Sigmoid colon (tissue), 4 donors: ENCODE results near the gene CSNK2A1.
"Not testable (repeated sequence)": the region's sequence is repeated elsewhere in the genome, so short reads cannot be mapped to it uniquely, and the experiment has no call there.

Experiments
- CTCF ChIP-seq, 4 experiments: fragments of 450-650 bp in 3 of 4; fragments of 200-600 bp in 1 of 4; IDR thresholded peaks; one replicate each; pipeline ENCODE4 v1.5.1; 2016 to 2019; ENCODE audit warnings: antibody characterized with exemption in 4 of 4, mild to moderate bottlenecking in 3 of 4, moderate library complexity in 2 of 4
- EP300 ChIP-seq, 4 donors: sonication (generic); formaldehyde crosslinking; IDR thresholded peaks; one replicate each; pipeline ENCODE4 v1.6.1; 2017; ENCODE audit warnings: antibody characterized with exemption in 4 of 4
- POLR2A ChIP-seq, 2 donors: fragments of 450-650 bp; IDR thresholded peaks; one replicate each; pipeline ENCODE4 v1.6.1; 2016; ENCODE audit warnings: antibody characterized with exemption in 2 of 2, mild to moderate bottlenecking in 2 of 2, moderate library complexity in 2 of 2
- POLR2AphosphoS5 ChIP-seq, 4 donors: sonication (generic); formaldehyde crosslinking; IDR thresholded peaks; one replicate each; pipeline ENCODE4 v1.6.1; 2017; ENCODE audit warnings: antibody characterized with exemption in 4 of 4

GRCh38 chr20:510328-511057 lies 33.1 kb downstream of the CSNK2A1 start:
- not testable (repeated sequence) for TF ChIP-seq CTCF, EP300, POLR2AphosphoS5, POLR2A (IDR thresholded peaks at IDR 0.05)
